HG02973 (cell line): Measurements from ENCODE around the gene RNF168.
"Not testable (repeated sequence)": the region's sequence is repeated elsewhere in the genome, so short reads cannot be mapped to it uniquely, and the experiment has no call there.

Source experiments
- ATAC-seq: cut with Tn5 transposase; IDR thresholded peaks from one replicate; pipeline ENCODE4 v1.9.1; 2021; ENCODE audit warnings: moderate library complexity; ENCODE audit not compliant: unreplicated experiment

Gene RNF168

GRCh38 chr3:196514913-196515621 is 11.5 kb upstream of the RNF168 start, which contains the start of gene SMCO1:
Gene SMCO1, minus strand, starts transcription at chr3:196515346. Its CDS starts 137 bp downstream, at chr3:196515209.
- no peak for ATAC-seq

GRCh38 chr3:196514350-196514716 is 10.8 kb upstream of the RNF168 start:
- ATAC-seq = no peak

GRCh38 chr3:196513697-196514349 is 10.3 kb upstream of the RNF168 start:
- no peak for ATAC-seq

- ATAC-seq = not testable (repeated sequence)
Measured at GRCh38 chr3:196511646-196512425, 8.3 kb upstream of the RNF168 start.

- not testable (repeated sequence) for ATAC-seq
Measured at GRCh38 chr3:196511108-196511507, 7.5 kb upstream of the RNF168 start.

- ATAC-seq = no peak
Measured at GRCh38 chr3:196506687-196507086, 3.1 kb upstream of the RNF168 start.

GRCh38 chr3:196504556-196504955 is 988 bp upstream of the RNF168 start:
- no peak for ATAC-seq

GRCh38 chr3:196504077-196504398 is 470 bp upstream of the RNF168 start:
- ATAC-seq = not testable (repeated sequence)

GRCh38 chr3:196502775-196503195 is 783 bp downstream of the RNF168 start:
- ATAC-seq = peak; percentile 12

- ATAC-seq = no peak
Measured at GRCh38 chr3:196501316-196502044, 2.1 kb downstream of the RNF168 start.

- ATAC-seq = no peak
Measured at GRCh38 chr3:196499807-196500524, 3.6 kb downstream of the RNF168 start.

GRCh38 chr3:196499061-196499460 is 4.5 kb downstream of the RNF168 start:
- no peak for ATAC-seq

- no peak for ATAC-seq
Measured at GRCh38 chr3:196498297-196498696, 5.3 kb downstream of the RNF168 start.

- no peak for ATAC-seq
Measured at GRCh38 chr3:196496183-196496582, 7.4 kb downstream of the RNF168 start.

- no peak for ATAC-seq
Measured at GRCh38 chr3:196493292-196493691, 10.3 kb downstream of the RNF168 start.

GRCh38 chr3:196492080-196492479 is 11.5 kb downstream of the RNF168 start:
- ATAC-seq = no peak

GRCh38 chr3:196489747-196490146 is 13.8 kb downstream of the RNF168 start:
- no peak for ATAC-seq

GRCh38 chr3:196486263-196486662 is 17.3 kb downstream of the RNF168 start:
- no peak for ATAC-seq

- ATAC-seq = no peak
Measured at GRCh38 chr3:196477678-196478077, 25.9 kb downstream of the RNF168 start.

GRCh38 chr3:196472286-196472685 is 31.3 kb downstream of the RNF168 start:
- no peak for ATAC-seq

GRCh38 chr3:196471551-196471950 is 32.0 kb downstream of the RNF168 start:
- no peak for ATAC-seq
